ENCODE data around the gene RNF213.
"Not testable (repeated sequence)": the region's sequence is repeated elsewhere in the genome, so short reads cannot be mapped to it uniquely, and the experiment has no call there.

RNF213 gene

DNA sequence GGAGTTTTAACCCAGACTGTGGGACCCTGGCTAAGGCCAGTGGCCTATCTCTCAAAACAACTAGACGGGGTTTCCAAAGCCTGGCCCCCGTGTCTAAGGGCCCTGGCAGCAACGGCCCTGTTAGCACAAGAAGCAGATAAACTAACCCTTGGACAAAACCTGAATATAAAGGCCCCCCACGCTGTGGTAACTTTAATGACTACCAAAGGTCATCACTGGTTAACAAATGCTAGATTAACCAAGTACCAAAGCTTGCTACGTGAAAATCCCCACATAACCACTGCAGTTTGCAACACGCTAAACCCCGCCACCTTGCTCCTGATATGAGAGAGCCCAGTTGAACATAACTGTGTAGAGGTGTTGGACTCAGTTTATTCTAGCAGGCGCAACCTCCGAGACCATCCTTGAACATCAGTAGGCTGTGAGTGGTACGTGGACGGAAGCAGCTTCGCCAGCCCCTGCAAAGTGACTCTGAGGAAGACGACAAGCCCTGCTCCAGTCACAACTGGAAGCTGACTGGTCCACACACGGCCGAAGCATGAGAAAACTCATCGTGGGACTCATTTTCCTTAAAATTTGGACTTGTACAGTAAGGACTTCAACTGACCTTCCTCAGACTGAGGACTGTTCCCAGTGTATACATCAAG lies 149.9 kb downstream of the RNF213 start:
- in situ Hi-C loops (cut with MboI; ENCODE audit: low sequenced_read_pairs) = not testable (repeated sequence)

DNA sequence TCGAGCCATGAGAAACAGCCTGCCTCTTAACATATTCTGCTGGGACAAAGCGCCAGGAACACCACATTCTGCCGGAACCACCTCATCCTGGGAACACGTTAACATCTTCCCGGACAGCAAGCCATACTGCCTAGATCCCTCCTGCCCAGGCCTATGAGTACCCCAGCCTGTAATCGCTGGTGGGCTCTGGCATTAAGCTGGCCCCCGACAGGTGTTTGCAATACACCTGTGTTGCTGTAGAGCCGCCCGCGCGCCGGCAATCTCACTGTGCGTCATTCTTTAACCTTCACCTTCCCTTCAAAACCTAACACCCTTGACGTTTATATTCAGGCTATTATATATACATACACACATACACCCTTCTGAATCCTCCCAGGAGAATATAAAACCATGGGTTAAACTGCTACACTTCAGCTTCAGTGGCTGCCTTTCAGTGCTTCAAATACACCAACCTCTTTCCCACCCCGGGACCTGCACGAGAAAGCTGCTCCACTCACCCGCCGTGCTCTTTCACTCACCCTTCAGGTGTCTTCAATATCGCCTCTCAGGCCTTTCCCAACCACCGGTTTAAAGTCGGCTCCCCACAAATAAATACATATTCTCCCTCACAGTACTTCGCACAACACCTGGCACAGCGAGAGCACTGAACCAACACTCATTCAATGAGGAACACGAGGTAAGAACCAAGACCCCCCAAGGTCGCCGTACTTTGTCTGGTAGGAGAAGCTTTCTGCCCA lies 153.3 kb downstream of the RNF213 start:
- in situ Hi-C loops (cut with MboI; ENCODE audit: low sequenced_read_pairs) = no loop called here

DNA sequence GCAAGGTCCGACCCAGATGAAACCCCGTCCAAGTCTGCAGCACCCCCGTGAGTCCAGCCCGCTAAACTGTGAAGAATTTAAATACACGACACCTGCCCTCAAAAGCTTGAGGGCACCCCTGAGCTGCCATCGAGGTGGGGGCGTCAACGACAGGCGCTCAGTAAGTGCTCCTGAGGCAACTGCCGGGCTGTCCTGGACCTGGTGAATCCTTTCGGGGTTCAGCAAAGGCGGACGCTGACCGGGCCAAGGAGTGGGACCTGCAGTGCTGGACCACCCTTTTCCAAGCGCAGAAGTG lies 153.8 kb downstream of the RNF213 start:
- in situ Hi-C loops (cut with MboI; ENCODE audit: low sequenced_read_pairs) = no loop called here

DNA sequence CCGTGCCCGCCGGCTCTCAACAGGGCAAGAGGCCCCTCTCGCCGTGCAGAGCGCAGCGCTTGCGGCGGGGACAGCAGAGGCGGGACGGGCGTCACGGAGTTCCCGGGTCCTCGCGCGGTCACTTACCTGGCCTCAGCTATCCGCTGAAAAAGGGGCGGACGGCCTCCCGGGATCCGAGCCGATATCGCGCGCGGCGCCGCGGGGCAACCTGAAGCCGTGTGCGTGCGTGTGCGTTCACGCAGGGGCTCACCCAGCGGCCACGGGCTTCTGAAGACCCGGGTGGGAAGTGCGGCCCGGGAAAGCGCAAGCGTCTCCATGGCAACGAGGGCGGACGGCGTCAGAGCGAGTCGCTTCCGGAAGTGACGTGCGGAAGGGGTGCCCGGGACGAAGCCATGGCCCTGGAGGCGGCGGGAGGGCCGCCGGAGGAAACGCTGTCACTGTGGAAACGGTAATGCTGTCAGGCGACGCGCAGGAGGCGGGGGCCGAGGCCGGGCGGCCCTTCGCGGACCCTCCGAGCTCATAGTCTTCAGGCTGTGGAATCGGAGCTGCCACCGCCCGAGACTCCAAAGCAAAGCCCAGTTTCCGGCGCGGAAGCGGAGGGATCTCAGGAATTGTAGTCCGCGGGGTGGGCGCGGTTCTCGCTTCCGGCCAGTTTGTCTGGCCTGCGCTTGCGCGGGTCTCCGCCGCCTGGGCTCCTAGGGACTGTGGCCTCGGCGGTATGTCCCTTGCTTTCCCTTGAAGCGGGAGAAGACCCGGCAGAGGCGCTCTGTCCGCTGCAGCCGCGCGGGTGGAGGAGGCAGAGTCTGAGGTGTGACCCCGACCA lies 154.4 kb downstream of the RNF213 start, which contains the start of gene ENDOV:
Gene ENDOV (plus strand): TSS at position 365 of the 823 bp plus-strand sequence. CDS start 28 bp downstream, at position 393.
- in situ Hi-C loops (cut with MboI; ENCODE audit: low sequenced_read_pairs) = no loop called here

GRCh38 chr17:80415626-80416137 lies 155.0 kb downstream of the RNF213 start:
- in situ Hi-C loops (cut with MboI; ENCODE audit: low sequenced_read_pairs) = no loop called here

GRCh38 chr17:80416260-80416939 lies 155.7 kb downstream of the RNF213 start:
- in situ Hi-C loops (cut with MboI; ENCODE audit: low sequenced_read_pairs) = no loop called here

GRCh38 chr17:80416940-80417293 lies 156.3 kb downstream of the RNF213 start:
- in situ Hi-C loops (cut with MboI; ENCODE audit: low sequenced_read_pairs) = no loop called here

- in situ Hi-C loops (cut with MboI; ENCODE audit: low sequenced_read_pairs) = no loop called here
Observed at GRCh38 chr17:80418589-80418988, 157.9 kb downstream of the RNF213 start.

DNA sequence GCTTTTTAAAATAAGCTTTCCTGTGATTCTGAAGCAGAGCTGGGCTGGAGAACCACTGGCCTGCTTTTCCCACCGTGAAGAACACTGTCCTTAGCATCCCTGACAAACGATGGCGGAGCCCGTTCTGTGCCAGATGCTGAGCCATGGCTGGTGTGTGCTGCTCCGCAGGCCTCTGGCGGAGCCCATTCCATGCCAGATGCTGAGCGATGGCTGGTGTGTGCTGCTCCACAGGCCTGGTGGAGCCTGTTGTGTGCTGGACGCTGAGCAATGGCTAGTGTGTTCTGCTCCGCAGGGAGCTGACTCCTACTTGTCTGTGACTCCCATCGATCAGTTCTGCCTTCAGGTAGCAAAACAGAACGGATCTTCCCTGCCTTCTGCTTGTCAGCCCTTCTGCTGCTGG lies 158.6 kb downstream of the RNF213 start:
- in situ Hi-C loops (cut with MboI; ENCODE audit: low sequenced_read_pairs) = no loop called here

DNA sequence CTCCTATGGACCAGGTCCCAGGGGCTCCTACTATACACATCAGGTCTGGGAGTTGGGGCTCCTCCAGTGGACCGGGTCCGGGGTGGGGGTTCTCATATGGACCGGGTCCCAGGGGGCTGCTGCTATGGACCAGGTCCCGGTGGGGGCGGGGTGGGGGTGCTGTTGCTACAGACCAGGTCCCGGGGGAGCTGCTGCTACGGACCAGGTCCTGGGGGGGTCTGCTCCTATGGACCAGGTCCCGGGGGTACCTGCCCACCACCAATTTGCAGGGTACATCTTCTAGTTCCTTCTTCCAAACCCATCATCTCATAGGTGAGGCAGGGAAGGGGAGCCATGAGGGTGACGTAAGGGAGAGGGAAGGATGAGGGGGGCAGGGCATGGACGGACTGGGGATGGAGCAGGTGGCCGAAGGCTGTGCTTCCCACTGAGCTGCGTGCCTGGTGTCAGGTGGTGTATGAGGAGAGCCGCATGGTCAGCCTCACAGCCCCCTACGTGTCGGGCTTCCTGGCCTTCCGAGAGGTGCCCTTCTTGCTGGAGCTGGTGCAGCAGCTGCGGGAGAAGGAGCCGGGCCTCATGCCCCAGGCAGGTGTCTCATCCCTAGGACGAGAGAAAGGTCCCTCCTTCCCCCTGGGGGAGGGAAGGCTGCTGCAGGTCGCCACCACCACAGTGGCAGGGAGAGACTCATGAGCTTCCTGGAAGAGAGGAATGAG lies 160.9 kb downstream of the RNF213 start:
- in situ Hi-C loops (cut with MboI; ENCODE audit: low sequenced_read_pairs) = no loop called here

GRCh38 chr17:80422276-80422675 lies 161.6 kb downstream of the RNF213 start:
- in situ Hi-C loops (cut with MboI; ENCODE audit: low sequenced_read_pairs) = no loop called here

GRCh38 chr17:80422981-80423380 lies 162.3 kb downstream of the RNF213 start:
- in situ Hi-C loops (cut with MboI; ENCODE audit: low sequenced_read_pairs) = no loop called here

- in situ Hi-C loops (cut with MboI; ENCODE audit: low sequenced_read_pairs) = no loop called here
Observed at GRCh38 chr17:80423536-80424225, 163.0 kb downstream of the RNF213 start.

DNA sequence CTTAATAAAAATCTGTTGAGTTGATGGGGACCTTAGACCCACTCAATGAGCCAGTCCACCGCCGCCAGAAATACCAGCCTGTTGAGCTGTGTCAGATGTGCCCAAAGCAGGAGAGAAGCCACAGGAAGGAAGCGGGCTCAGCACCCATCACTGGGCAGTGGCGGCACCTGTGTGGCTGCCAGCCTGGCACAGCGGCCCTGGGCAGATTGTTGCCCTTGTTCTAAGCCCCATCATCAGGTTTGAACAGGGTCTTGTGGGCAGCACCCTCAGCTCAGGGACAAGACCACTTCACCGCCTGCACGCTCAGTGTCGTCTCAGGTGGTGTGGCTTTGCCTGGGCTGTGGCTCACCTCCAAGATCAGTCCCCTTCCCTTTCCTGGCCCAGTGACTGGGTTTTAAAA lies 163.6 kb downstream of the RNF213 start:
- in situ Hi-C loops (cut with MboI; ENCODE audit: low sequenced_read_pairs) = no loop called here

DNA sequence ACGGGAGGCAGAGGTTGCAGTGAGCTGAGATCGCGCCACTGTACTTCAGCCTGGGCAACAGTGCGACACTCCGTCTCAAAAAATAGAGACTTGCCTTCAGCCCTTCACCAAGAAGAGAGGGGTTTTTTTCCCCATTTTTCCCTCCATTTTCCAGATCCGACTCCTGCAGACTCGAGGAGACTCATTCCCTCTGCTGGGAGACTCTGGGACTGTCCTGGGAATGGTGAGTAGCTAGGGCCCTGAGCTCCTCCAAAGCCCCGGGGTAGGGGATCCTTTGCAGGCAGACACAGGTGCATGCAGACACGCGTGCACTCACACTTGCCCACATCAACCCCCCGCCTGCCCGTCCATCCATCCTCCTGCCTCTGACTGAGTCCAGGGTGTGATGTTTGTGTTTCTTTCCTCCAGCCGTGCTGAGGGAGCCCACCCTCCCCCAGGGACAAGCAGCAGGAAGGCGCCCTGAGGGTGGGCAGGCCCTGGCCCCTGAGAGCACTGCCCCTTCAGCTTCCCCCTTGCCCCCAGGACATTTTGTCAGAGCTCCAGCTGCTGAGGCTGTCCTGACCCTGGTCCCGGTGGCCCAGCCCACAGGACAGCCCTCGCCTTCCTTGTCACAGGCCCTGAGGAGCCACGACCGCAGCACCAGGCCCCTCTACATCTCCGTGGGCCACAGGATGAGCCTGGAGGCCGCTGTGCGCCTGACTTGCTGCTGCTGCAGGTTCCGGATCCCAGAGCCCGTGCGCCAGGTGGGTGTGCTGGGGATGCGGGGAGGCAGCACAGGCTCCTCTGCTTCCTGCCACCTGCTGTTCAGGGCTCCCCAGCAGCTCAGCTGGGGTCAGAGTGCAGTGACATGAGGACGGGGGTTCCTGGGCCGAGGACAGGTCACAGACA lies 164.5 kb downstream of the RNF213 start:
- in situ Hi-C loops (cut with MboI; ENCODE audit: low sequenced_read_pairs) = loop anchor here (5.0 kb wide), 1 partner anchor 562 kb away; no protein-coding TSS in a partner anchor

DNA sequence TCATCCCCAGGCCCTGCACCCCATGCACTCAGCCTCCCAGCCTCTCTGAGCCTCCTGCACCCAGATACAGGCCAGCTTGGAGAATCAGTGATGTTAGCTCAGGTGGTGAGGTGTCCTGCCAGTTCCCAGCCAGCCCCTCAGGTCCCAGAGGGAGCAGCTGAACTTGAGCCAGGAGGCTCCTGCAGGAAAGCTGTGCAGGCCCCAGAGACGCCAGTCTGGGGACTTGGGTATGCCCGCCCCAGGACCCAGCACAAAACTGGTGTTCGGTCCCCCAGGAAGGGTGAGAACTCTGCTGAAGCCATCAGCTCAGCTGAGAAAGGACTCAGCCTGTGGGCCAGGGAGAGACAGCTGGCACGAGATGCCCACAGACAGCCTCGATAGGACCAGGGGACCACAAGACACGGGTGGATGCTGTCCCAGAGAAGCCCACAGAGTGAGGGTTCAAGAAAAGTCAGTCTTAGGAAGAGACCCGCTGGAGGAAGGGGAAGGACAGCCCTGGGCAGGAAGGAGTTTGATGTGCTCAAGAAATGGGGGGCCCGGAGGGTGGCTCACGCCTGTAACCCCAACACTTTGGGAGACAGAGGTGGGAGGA lies 165.3 kb downstream of the RNF213 start:
- in situ Hi-C loops (cut with MboI; ENCODE audit: low sequenced_read_pairs) = loop anchor here (5.0 kb wide), 1 partner anchor 561 kb away; no protein-coding TSS in a partner anchor

DNA sequence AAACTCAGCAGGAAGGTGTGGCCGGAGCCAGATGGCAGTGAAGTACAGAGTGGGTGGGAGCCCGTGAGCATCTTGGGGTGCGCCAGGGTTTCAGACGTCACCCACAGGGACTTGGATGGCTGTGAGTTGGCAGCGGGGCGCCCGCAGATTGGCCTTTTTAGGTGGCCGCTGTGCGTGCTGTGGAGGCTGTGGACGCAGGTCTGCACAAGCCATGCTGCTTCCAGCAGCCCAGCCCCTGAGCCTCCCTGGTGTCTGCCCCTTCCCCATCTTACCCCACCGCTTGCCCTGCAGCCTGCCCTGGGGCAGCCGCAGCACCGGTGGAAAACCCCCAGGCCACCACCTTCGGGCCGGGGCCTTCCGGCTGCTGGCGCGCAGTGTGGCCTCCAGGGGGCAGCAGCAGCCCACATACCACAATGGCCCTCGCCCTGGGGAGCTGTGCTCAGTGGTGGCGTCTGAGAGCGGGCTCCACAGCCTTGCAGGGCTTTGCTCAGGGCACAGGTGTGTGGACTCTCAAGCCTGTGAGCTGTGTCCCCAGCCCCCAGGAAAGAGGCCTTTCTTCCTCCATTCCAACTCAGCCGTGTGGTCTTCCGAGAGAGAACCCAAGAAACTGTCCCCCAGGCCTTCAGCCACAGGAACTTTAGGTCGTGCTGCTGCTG lies 166.1 kb downstream of the RNF213 start:
- in situ Hi-C loops (cut with MboI; ENCODE audit: low sequenced_read_pairs) = loop anchor here (5.0 kb wide), 1 partner anchor 561 kb away; no protein-coding TSS in a partner anchor

Measured in HL-60/S4 (cell line).